GM19463 (cell line): ENCODE results near the gene DBX2.
"Not testable (repeated sequence)": the region's sequence is repeated elsewhere in the genome, so short reads cannot be mapped to it uniquely, and the experiment has no call there.

ENCODE experiments used
- ATAC-seq: cut with Tn5 transposase; IDR thresholded peaks from one replicate; pipeline ENCODE4 v1.9.1; 2021; ENCODE audit warnings: mild to moderate bottlenecking, moderate library complexity; ENCODE audit not compliant: unreplicated experiment

Gene DBX2

DNA sequence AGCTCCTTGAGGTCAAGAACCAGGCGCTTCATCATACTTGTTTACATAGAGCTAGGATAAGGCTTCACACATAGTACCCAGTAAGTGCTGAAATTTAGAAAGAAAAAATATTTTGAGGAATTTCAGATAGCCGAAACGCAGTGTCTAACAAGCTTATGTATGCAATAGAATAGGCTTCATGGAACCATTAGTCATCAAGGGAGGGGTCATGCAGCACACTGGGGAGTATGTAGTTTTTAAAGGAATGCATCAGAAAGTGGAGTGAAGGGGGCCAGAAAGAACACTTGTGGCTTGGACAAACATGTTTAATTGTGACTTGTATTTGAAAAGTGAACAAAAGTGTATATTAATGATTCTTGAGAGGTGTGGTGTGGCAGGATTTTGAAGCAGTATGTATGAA lies 38.1 kb downstream of the DBX2 start:
- no peak for ATAC-seq

DNA sequence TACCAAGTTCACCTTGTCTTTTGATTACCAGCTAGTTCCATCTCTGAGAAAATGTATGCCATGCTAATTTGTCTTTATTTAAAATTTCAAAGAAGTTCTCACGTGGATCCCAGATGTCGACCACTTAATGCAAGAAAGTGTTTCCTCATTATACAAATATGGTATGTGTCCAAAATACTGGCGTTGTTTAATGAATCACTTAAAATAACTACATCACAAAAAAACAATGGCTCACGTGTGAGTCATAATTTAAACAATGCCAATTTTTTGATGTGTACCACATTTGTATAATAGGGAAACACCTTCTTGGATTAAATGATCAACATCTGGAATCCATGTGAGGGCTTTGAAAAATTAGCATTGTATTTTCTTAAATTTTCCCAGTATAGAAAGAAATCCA lies 40.8 kb downstream of the DBX2 start:
- ATAC-seq = no peak

DNA sequence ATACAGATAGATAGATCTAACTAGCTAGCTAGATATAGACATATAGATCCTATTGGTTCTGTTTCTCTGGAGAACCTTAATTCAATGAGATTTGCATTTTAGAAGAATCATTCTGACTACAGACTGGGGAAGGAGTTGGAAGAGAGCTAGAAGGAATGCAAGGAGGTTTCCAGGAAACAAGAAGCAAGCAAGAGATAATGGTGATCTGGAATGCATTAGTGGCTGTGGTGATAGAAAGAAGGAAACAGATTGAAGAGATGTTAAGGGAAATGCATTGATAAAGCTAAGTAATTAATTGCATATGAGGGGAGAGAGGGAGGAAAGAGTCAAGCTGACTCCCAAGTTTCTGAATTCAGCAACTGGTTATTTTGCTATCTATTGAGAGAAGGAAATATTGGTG lies 42.7 kb downstream of the DBX2 start:
- ATAC-seq = no peak

DNA sequence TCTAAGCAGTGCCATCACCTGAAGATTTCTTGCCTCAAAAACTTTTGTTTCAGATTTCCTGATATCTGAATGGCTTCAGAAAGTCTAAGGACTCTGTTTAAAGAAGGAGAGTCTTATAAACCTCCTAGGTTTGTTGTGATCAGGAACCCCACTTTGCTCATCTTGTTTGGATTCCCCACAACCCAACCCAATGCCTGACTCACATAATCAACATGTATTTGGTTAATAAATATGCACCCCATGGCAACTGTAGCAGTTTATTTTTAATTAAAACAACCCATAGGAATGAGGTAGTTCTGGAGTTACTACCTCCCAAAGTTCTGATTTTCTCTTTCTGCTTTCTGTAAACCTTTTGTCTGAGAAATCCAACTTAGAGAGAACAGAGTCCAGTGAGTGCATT lies 51.5 kb downstream of the DBX2 start:
- ATAC-seq = no peak

DNA sequence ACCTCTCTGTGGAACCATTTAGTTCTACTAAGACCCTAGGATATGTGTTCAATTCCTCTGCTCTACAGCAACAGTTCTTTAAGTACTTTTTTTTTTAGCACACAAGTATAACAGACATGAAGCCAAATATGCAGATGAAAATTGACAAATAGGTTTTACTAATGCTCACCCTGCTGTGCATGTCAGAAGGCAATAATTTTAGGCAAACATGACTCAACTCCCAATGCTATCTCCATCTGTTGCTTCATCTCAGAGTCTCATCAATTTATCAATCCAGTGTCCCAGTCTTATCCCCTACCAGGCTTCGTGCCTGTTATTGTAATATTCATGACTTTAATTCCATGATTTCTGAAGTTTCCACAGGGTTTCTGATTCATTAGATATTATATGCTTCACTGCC lies 57.7 kb downstream of the DBX2 start:
- ATAC-seq = no peak

DNA sequence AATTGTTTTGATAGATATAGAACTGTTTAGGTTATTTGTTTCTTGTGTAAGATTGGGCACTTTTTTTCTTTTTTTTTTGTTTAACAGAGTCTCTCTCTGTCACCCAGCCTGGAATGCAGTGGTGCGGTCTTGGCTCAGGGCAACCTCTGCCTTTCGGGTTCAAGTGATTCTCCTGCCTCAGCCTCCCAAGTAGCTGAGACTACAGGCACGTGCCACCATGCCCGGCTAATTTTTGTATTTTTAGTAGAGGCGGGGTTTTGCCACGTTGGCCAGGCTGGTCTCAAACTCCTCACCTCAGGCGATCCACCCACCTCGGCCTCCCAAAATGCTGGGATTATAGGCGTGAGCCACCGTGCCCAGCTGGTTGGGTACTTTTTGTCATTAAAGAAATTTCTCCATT lies 66.0 kb downstream of the DBX2 start:
- ATAC-seq = not testable (repeated sequence)

DNA sequence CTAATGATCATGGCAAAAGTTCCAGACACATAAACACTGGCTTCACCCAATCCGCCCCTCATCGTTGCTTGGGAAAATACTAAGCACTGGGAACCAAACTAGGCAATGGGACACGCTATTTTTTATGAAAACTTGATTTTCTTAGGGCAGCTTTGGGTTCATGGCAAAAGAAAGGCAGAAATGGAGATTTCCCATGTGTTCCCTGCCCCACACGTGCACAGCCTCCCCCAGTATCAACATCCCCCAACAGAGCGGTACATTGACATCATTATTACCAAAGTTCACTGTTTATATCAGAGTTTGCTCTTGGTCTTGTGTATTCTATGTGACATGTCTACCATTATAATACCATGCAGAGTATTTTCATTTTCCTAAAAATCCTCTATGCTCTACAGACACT lies 71.0 kb downstream of the DBX2 start:
- no peak for ATAC-seq

DNA sequence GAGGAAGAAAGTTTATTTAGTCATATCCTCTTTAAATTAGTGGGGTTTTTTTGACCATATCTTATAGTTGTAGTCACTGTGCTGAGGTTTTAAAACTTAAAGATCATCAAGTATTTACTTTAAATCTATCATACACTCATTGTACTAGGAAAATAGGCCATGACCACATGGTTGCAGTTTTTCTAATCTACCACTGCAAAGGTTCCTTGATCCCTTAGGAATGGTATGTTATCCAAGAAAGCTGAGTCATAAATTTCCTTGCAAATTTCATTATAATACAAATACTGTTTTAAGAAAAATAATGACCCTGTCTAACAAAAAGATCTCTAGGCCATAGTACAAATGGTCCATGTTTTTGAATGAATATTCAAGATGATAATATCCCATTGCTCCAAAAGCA lies 74.7 kb downstream of the DBX2 start:
- no peak for ATAC-seq

DNA sequence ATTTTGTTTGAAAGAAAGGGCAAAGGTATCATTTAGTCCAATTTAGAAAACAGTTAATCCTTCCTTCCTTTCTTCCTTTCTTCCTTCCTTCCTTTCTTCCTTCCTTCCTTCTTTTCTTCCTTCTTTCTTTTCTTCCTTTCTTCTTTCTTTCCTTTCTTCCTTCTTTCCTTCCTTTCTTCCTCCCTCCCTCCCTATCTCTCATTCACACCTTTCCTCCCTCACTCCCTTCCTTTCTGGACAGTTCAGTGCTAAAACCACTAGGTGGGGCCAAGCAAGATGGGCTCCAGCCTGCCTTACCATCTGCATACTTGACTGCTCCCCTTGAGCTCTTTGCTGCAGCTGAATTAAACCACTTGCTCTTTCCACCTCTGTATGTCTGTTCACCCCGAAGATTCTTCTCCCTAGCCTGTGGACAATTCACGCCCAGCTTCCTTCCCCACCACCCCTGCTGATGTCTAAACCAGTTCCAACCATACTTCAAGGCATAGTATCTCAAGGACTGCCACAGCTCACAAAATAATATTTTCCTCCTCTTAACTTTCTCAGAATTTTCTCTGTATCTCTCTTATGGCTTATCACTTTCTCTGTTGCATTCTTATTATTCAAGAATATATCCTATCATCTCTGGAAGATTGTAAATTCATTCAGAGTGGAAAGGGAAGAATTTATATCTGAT lies 78.0 kb downstream of the DBX2 start:
- peak; percentile 72 for ATAC-seq

DNA sequence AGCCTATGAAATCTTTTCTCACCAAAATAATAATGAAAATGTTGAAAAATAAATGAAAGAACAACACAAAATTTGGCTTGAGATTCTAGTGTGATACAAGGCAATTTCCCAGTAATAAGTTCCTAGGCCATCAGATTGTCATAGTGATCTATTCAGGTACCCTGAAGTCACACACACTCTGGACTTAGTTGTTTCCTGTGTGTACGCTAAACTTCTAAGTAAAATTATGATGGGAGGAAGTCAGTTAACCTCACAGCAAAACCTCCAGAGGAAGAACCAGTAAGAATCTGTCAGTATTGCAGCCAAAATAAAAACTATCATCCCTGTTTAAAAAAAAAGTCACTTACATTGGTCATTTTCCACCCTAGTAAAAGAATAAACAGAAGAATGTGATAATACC lies 81.9 kb downstream of the DBX2 start:
- no peak for ATAC-seq
